Measurements from ENCODE around the gene SRD5A3. TPM values are rescaled to one million over a fixed set of nuclear protein-coding genes. Genes with fewer than 3 reads are reported as not detected.
"Not testable (repeated sequence)": the region's sequence is repeated elsewhere in the genome, so short reads cannot be mapped to it uniquely, and the experiment has no call there.

SRD5A3 gene
- total RNA-seq, 2 experiments from 2014 or later, result 21.7 to 22.3 TPM

- H3K9me3 Mint-ChIP-seq; H3K27ac Mint-ChIP-seq; intact Hi-C loops (cut with micrococcal nuclease); DNase-seq; H3K27me3 Mint-ChIP-seq (ENCODE audit: low read depth); H3K4me3 Mint-ChIP-seq: not testable (repeated sequence)
- CTCF ChIA-PET, result interaction anchor here (1.3 kb wide), 1 partner anchor 32 kb away, joined by 4 read pairs; the partner anchor contains the start of gene TMEM165
- Mint-ChIP-seq H3K36me3 (ENCODE audit: low read depth) (peaks cover 14% of the 10 kb centered on the region), H3K4me1 (ENCODE audit: low read depth) (peaks cover 19% of the 10 kb centered on the region)
Measured at GRCh38 chr4:55362938-55363337, 16.9 kb downstream of the SRD5A3 start.

- intact Hi-C loops (cut with micrococcal nuclease), result no loop called here
- CTCF ChIA-PET, result no interaction called here
- Mint-ChIP-seq H3K9me3 (no peaks in the 10 kb centered on the region), H3K36me3 (ENCODE audit: low read depth) (peaks cover 14% of the 10 kb centered on the region), H3K4me3 (no peak overlapping the region), H3K27me3 (ENCODE audit: low read depth) (no peaks in the 10 kb centered on the region), H3K4me1 (ENCODE audit: low read depth) (peaks cover 10% of the 10 kb centered on the region), H3K27ac (no peak overlapping the region)
- no peak for DNase-seq
Measured at GRCh38 chr4:55363691-55364351, 17.8 kb downstream of the SRD5A3 start.

- peaks cover 2% of the 10 kb centered on the region for H3K4me1 Mint-ChIP-seq (ENCODE audit: low read depth)
- CTCF ChIA-PET, result no interaction called here
- peaks cover 16% of the 10 kb centered on the region for H3K36me3 Mint-ChIP-seq (ENCODE audit: low read depth)
- H3K27me3 Mint-ChIP-seq (ENCODE audit: low read depth), result no peaks in the 10 kb centered on the region
- H3K4me3 Mint-ChIP-seq, result no peak overlapping the region
- no peak overlapping the region for H3K27ac Mint-ChIP-seq
- H3K9me3 Mint-ChIP-seq, result no peaks in the 10 kb centered on the region
- intact Hi-C loops (cut with micrococcal nuclease), result no loop called here
- DNase-seq, result no peak
Measured at GRCh38 chr4:55364691-55365344, 18.8 kb downstream of the SRD5A3 start.

- intact Hi-C loops (cut with micrococcal nuclease), result no loop called here
- Mint-ChIP-seq H3K27me3 (ENCODE audit: low read depth) (no peaks in the 10 kb centered on the region), H3K27ac (no peak overlapping the region), H3K4me1 (ENCODE audit: low read depth) (peaks cover 2% of the 10 kb centered on the region), H3K9me3 (no peaks in the 10 kb centered on the region), H3K4me3 (no peak overlapping the region), H3K36me3 (ENCODE audit: low read depth) (peaks cover 19% of the 10 kb centered on the region)
- CTCF ChIA-PET, result interaction anchor here (0.7 kb wide), 1 partner anchor 584 kb away, joined by 3 read pairs; the partner anchor contains the start of gene CEP135
- no peak for DNase-seq
Measured at GRCh38 chr4:55365345-55365728, 19.3 kb downstream of the SRD5A3 start.

- CTCF ChIA-PET, result no interaction called here
- H3K27ac Mint-ChIP-seq, result no peak overlapping the region
- intact Hi-C loops (cut with micrococcal nuclease), result no loop called here
Measured at GRCh38 chr4:55366621-55367020, 20.6 kb downstream of the SRD5A3 start.

GRCh38 chr4:55367084-55367722, 21.2 kb downstream of the SRD5A3 start:
- no peaks in the 10 kb centered on the region for H3K9me3 Mint-ChIP-seq
- intact Hi-C loops (cut with micrococcal nuclease), result no loop called here
- H3K36me3 Mint-ChIP-seq (ENCODE audit: low read depth), result peaks cover 17% of the 10 kb centered on the region
- CTCF ChIA-PET, result no interaction called here
- no peaks in the 10 kb centered on the region for H3K4me1 Mint-ChIP-seq (ENCODE audit: low read depth)
- no peak overlapping the region for H3K4me3 Mint-ChIP-seq
- no peak overlapping the region for H3K27ac Mint-ChIP-seq
- H3K27me3 Mint-ChIP-seq (ENCODE audit: low read depth), result no peaks in the 10 kb centered on the region
- DNase-seq, result no peak

More at GRCh38 chr4:55366621-55367020, 20.6 kb downstream of the SRD5A3 start:
- Mint-ChIP-seq H3K27me3 (ENCODE audit: low read depth) (no peaks in the 10 kb centered on the region), H3K36me3 (ENCODE audit: low read depth) (peaks cover 19% of the 10 kb centered on the region), H3K4me1 (ENCODE audit: low read depth) (peaks cover 2% of the 10 kb centered on the region), H3K9me3 (no peaks in the 10 kb centered on the region), H3K4me3 (no peak overlapping the region)
- DNase-seq, result no peak

- Mint-ChIP-seq H3K36me3 (ENCODE audit: low read depth) (peaks cover 8% of the 10 kb centered on the region), H3K4me1 (ENCODE audit: low read depth) (no peaks in the 10 kb centered on the region), H3K4me3 (no peak overlapping the region), H3K27me3 (ENCODE audit: low read depth) (no peaks in the 10 kb centered on the region), H3K27ac (no peak overlapping the region), H3K9me3 (no peaks in the 10 kb centered on the region)
- intact Hi-C loops (cut with micrococcal nuclease), result no loop called here
- DNase-seq, result no peak
- CTCF ChIA-PET, result no interaction called here
Measured at GRCh38 chr4:55369968-55370367, 23.9 kb downstream of the SRD5A3 start.

GRCh38 chr4:55372259-55372658, 26.2 kb downstream of the SRD5A3 start:
- H3K9me3 Mint-ChIP-seq, result no peaks in the 10 kb centered on the region
- H3K36me3 Mint-ChIP-seq (ENCODE audit: low read depth), result peaks cover 6% of the 10 kb centered on the region
- H3K4me3 Mint-ChIP-seq, result no peak overlapping the region
- no peaks in the 10 kb centered on the region for H3K27me3 Mint-ChIP-seq (ENCODE audit: low read depth)
- intact Hi-C loops (cut with micrococcal nuclease), result no loop called here
- no peak for DNase-seq
- H3K4me1 Mint-ChIP-seq (ENCODE audit: low read depth), result no peaks in the 10 kb centered on the region
- CTCF ChIA-PET, result no interaction called here
- no peak overlapping the region for H3K27ac Mint-ChIP-seq

GRCh38 chr4:55373461-55373860, 27.4 kb downstream of the SRD5A3 start:
- Mint-ChIP-seq H3K27me3 (ENCODE audit: low read depth) (no peaks in the 10 kb centered on the region), H3K4me3 (no peak overlapping the region), H3K9me3 (no peaks in the 10 kb centered on the region), H3K36me3 (ENCODE audit: low read depth) (peaks cover 6% of the 10 kb centered on the region), H3K4me1 (ENCODE audit: low read depth) (no peaks in the 10 kb centered on the region), H3K27ac (no peak overlapping the region)
- CTCF ChIA-PET, result no interaction called here
- no peak for DNase-seq
- intact Hi-C loops (cut with micrococcal nuclease), result no loop called here

- no peaks in the 10 kb centered on the region for H3K9me3 Mint-ChIP-seq
- intact Hi-C loops (cut with micrococcal nuclease), result no loop called here
- DNase-seq, result no peak
- H3K27me3 Mint-ChIP-seq (ENCODE audit: low read depth), result no peaks in the 10 kb centered on the region
- H3K36me3 Mint-ChIP-seq (ENCODE audit: low read depth), result peaks cover 1% of the 10 kb centered on the region
- no peak overlapping the region for H3K27ac Mint-ChIP-seq
- CTCF ChIA-PET, result no interaction called here
- H3K4me3 Mint-ChIP-seq, result no peak overlapping the region
- no peaks in the 10 kb centered on the region for H3K4me1 Mint-ChIP-seq (ENCODE audit: low read depth)
Measured at GRCh38 chr4:55376698-55377097, 30.7 kb downstream of the SRD5A3 start.

- DNase-seq, result no peak
- Mint-ChIP-seq H3K27ac (no peak overlapping the region), H3K36me3 (ENCODE audit: low read depth) (no peaks in the 10 kb centered on the region), H3K4me3 (no peak overlapping the region), H3K27me3 (ENCODE audit: low read depth) (no peaks in the 10 kb centered on the region), H3K4me1 (ENCODE audit: low read depth) (no peaks in the 10 kb centered on the region), H3K9me3 (no peaks in the 10 kb centered on the region)
- CTCF ChIA-PET, result no interaction called here
- intact Hi-C loops (cut with micrococcal nuclease), result no loop called here
Measured at GRCh38 chr4:55378617-55379467, 32.8 kb downstream of the SRD5A3 start.

GRCh38 chr4:55380576-55380975, 34.5 kb downstream of the SRD5A3 start:
- intact Hi-C loops (cut with micrococcal nuclease), result no loop called here
- CTCF ChIA-PET, result no interaction called here
- Mint-ChIP-seq H3K9me3 (no peaks in the 10 kb centered on the region), H3K4me3 (no peak overlapping the region), H3K27ac (no peak overlapping the region), H3K36me3 (ENCODE audit: low read depth) (no peaks in the 10 kb centered on the region), H3K4me1 (ENCODE audit: low read depth) (peaks cover 2% of the 10 kb centered on the region), H3K27me3 (ENCODE audit: low read depth) (no peaks in the 10 kb centered on the region)
- DNase-seq, result no peak

Data from activated naive CD4-positive, alpha-beta T cell treated with anti-CD3 and anti-CD28 coated beads for 36 hours (primary cell).